Ishikawa (cell line): ENCODE results near the gene NDUFAF5.

Experiments used
- CEBPB ChIP-seq: IDR thresholded peaks from 2 replicates; pipeline ENCODE4 v1.6.1; 2012
- EGR1 ChIP-seq: IDR thresholded peaks from 2 replicates; pipeline ENCODE4 v1.6.1; 2012
- EP300 ChIP-seq: IDR thresholded peaks from 2 replicates; pipeline ENCODE4 v1.6.1; 2012; ENCODE audit warnings: borderline replicate concordance
- TAF1 ChIP-seq: IDR thresholded peaks from 2 replicates; pipeline ENCODE4 v1.6.1; 2012; ENCODE audit warnings: low read depth, mild to moderate bottlenecking
- TEAD4 ChIP-seq: IDR thresholded peaks from 2 replicates; pipeline ENCODE4 v1.6.1; 2012
- USF1 ChIP-seq: IDR thresholded peaks from 2 replicates; pipeline ENCODE4 v1.6.1; 2012
- ZBTB7A ChIP-seq: IDR thresholded peaks from 2 replicates; pipeline ENCODE4 v1.6.1; 2012; ENCODE audit warnings: low read depth

- no peak for TF ChIP-seq TEAD4
- TF ChIP-seq TAF1, result no peak
- no peak for TF ChIP-seq EGR1
- TF ChIP-seq EP300, result no peak
- TF ChIP-seq USF1, result no peak
- TF ChIP-seq ZBTB7A, result no peak
- no peak for TF ChIP-seq CEBPB
Measured at GRCh38 chr20:13814672-13815071, 29.8 kb downstream of the NDUFAF5 start.
